Fibroblast of the aortic adventitia (primary cell): ENCODE data around the gene OR10A4. TPM values are rescaled to one million over a fixed set of nuclear protein-coding genes. Genes with fewer than 3 reads are reported as not detected.
"Not testable (repeated sequence)": the region's sequence is repeated elsewhere in the genome, so short reads cannot be mapped to it uniquely, and the experiment has no call there.

Experiments
- DNase-seq: peaks from one replicate; pipeline ENCODE4 v3.0.0-alpha.2; 2010; ENCODE audit warnings: low read depth
- H3K4me3 ChIP-seq: 2 replicates; pipeline ENCODE4 v1.5.1; 2011; ENCODE audit warnings: low read depth, mild to moderate bottlenecking, control low read depth, low read length, moderate library complexity
- CTCF ChIP-seq: IDR thresholded peaks from 2 replicates; pipeline ENCODE4 v1.5.1; 2011; ENCODE audit warnings: mild to moderate bottlenecking, low read length, control low read depth, inconsistent platforms; ENCODE audit not compliant: insufficient read depth
- total RNA-seq: library from RNA; depleted of rRNA; stranded (reverse); fragments of >200 nt; gene quantifications from 2 replicates; pipeline ENCODE4 v1.2.3, GENCODE V29; 2012; ENCODE audit warnings: low replicate concordance

The OR10A4 gene
- total RNA-seq, 1 donor = not detected

- H3K4me3 ChIP-seq = no peak within 1 kb of the TSS
- TF ChIP-seq CTCF = no peak
- DNase-seq = no peak
Measured at GRCh38 chr11:6845383-6845782, 31.0 kb upstream of the OR10A4 start, which contains the start of gene OR10A5. TSS of gene OR10A5 (plus strand) at chr11:6845683. CDS start at chr11:6845683, 0 bp downstream.

- no peak for TF ChIP-seq CTCF
- no peak for DNase-seq
- H3K4me3 ChIP-seq = no peak overlapping the region
Measured at GRCh38 chr11:6850526-6850925, 25.9 kb upstream of the OR10A4 start.

- H3K4me3 ChIP-seq, DNase-seq: not testable (repeated sequence)
Measured at GRCh38 chr11:6854801-6855200, 21.6 kb upstream of the OR10A4 start.

- DNase-seq = peak; percentile 68
- TF ChIP-seq CTCF = no peak
- H3K4me3 ChIP-seq = no peak overlapping the region
Measured at GRCh38 chr11:6855971-6856541, 20.4 kb upstream of the OR10A4 start.

GRCh38 chr11:6856871-6857270 is 19.6 kb upstream of the OR10A4 start:
- no peak overlapping the region for H3K4me3 ChIP-seq
- TF ChIP-seq CTCF = no peak
- DNase-seq = peak; percentile 37

- TF ChIP-seq CTCF = peak; percentile 22
- DNase-seq = peak; percentile 50
Measured at GRCh38 chr11:6862961-6863360, 13.5 kb upstream of the OR10A4 start, which contains the start of gene OR10A2. TSS of gene OR10A2 (plus strand) at chr11:6863057. CDS start at chr11:6869755, 6,698 bp downstream.

GRCh38 chr11:6864438-6864837 is 12.0 kb upstream of the OR10A4 start:
- no peak overlapping the region for H3K4me3 ChIP-seq
- DNase-seq = peak; percentile 44
- no peak for TF ChIP-seq CTCF

More at GRCh38 chr11:6862961-6863360, 13.5 kb upstream of the OR10A4 start, which contains the start of gene OR10A2:
- no peak within 1 kb of the TSS for H3K4me3 ChIP-seq
